CD4-positive, alpha-beta T cell (primary cell): Measurements from ENCODE around the gene ADGRL3. TPM values are rescaled to one million over a fixed set of nuclear protein-coding genes. Genes with fewer than 3 reads are reported as not detected.

Source experiments
- ATAC-seq: fragments of 200-7000 bp; cut with Tn5 transposase; one replicate; pipeline ENCODE4 v1.10.0; 2022; ENCODE audit warnings: mild to moderate bottlenecking; ENCODE audit not compliant: poor library complexity
- CTCF ChIA-PET: fragments of 350-600 bp; sonication (Branson Sonifier 250); formaldehyde crosslinking; loops from one replicate; lab custom pipeline; 2021; ENCODE audit warnings: antibody characterized with exemption, inconsistent platforms; lab: Charles Lee
- POLR2A ChIA-PET: fragments of 350-600 bp; sonication (Branson Sonifier 250); formaldehyde crosslinking; loops from one replicate; lab custom pipeline; 2021; ENCODE audit warnings: antibody characterized with exemption, inconsistent platforms; lab: Charles Lee
- DNase-seq, 14 experiments: peaks; one replicate each; pipeline ENCODE4 v3.0.0-alpha.2; 2013 to 2020; ENCODE audit warnings: mixed read lengths in 2 of 14
- H3K27ac ChIP-seq, 2 donors: one replicate each; pipeline versions ENCODE4 v1.5.1 to v1.7.0; 2013; ENCODE audit warnings: low read length in 2 of 2, low read depth in 1 of 2, mild to moderate bottlenecking in 1 of 2
- H3K27me3 ChIP-seq, 2 experiments: 1 replicate in 1 of 2; 2 replicates in 1 of 2; pipeline versions ENCODE4 v1.6.1 to v1.7.0; 2013; ENCODE audit warnings: low read length in 2 of 2, control low read depth in 1 of 2, mild to moderate bottlenecking in 1 of 2, moderate library complexity in 1 of 2; ENCODE audit not compliant: insufficient read depth in 2 of 2, control insufficient read depth in 1 of 2
- H3K36me3 ChIP-seq: one replicate; pipeline ENCODE4 v1.6.1; 2013; ENCODE audit warnings: low read length, control low read depth; ENCODE audit not compliant: insufficient read depth
- H3K4me1 ChIP-seq: one replicate; pipeline ENCODE4 v1.6.1; 2013; ENCODE audit warnings: low read length, control low read depth; ENCODE audit not compliant: insufficient read depth
- H3K4me3 ChIP-seq: one replicate; pipeline ENCODE4 v1.5.1; 2013; ENCODE audit warnings: mild to moderate bottlenecking, low read length, moderate library complexity
- H3K9me3 ChIP-seq, 2 experiments: 1 replicate in 1 of 2; 2 replicates in 1 of 2; pipeline versions ENCODE4 v1.6.1 to v1.7.0; 2013; ENCODE audit warnings: low read length in 2 of 2, mild to moderate bottlenecking in 2 of 2, control low read depth in 1 of 2, moderate library complexity in 1 of 2; ENCODE audit not compliant: control insufficient read depth in 1 of 2, insufficient read depth in 1 of 2
- H3K27ac Mint-ChIP-seq: one replicate; pipeline ENCODE4 v1.8.0; 2020; ENCODE audit warnings: mixed read lengths
- H3K27me3 Mint-ChIP-seq: one replicate; pipeline ENCODE4 v1.8.0; 2021; ENCODE audit warnings: mixed read lengths
- H3K36me3 Mint-ChIP-seq: one replicate; pipeline ENCODE4 v1.8.0; 2021; ENCODE audit warnings: low read depth, mixed read lengths
- H3K4me1 Mint-ChIP-seq: one replicate; pipeline ENCODE4 v1.8.0; 2021; ENCODE audit warnings: low read depth, mixed read lengths
- H3K4me3 Mint-ChIP-seq: one replicate; pipeline ENCODE4 v1.8.0; 2020; ENCODE audit warnings: mild to moderate bottlenecking, mixed read lengths
- H3K9me3 Mint-ChIP-seq: one replicate; pipeline ENCODE4 v1.8.0; 2020; ENCODE audit warnings: mixed read lengths
- CTCF ChIP-seq: fragments of 200-600 bp; IDR thresholded peaks from one replicate; pipeline ENCODE4 v1.8.0; 2022; ENCODE audit warnings: antibody characterized with exemption, mild to moderate bottlenecking
- intact Hi-C, 2 experiments: fragments of 100-400 bp; cut with DNase I in 1 of 2; cut with micrococcal nuclease in 1 of 2; formaldehyde crosslinking; loops; one replicate each; pipeline versions ENCODE4 v1.15.1 to v1.9.0; 2023 to 2025; cut with DNase I, micrococcal nuclease
- total RNA-seq, 174 experiments: library from RNA in 2 of 174; stranded (reverse) in 2 of 174; gene quantifications; one replicate each; pipeline ENCODE4 v1.2.3 and lab custom pipeline; 2021 to 2026

Gene ADGRL3
- total RNA-seq, 2 experiments from 2014 or later, result not detected

GRCh38 chr4:61666244-61666643 is 466.1 kb downstream of the ADGRL3 start:
- CTCF ChIA-PET, result no interaction called here
- no peak overlapping the region for H3K27ac Mint-ChIP-seq
- ATAC-seq, result no peak

DNA sequence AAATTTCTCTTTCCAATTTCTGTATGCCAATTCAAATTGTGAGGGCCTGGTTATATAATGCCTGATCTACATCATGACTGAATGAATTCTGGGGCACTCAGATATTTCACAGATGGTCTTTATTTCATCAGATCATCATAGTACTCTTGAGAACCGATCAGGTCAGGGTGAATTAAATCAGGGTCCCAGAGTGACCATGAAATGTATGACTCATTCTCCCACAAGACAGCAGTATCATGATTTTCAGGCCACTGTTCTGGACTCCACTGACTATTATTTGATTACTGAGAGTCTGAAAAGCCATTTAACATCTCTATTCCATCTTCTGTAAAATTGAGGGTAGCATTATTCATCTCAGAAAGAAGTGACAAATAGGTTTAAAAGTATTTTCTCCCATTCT is 471.5 kb downstream of the ADGRL3 start:
- Mint-ChIP-seq H3K27ac (no peak overlapping the region), H3K27me3 (no peaks in the 10 kb centered on the region), H3K36me3 (no peaks in the 10 kb centered on the region), H3K4me1 (no peaks in the 10 kb centered on the region), H3K4me3 (no peak overlapping the region), H3K9me3 (peaks cover 10% of the 10 kb centered on the region)
- no peak for ATAC-seq
- no peak for TF ChIP-seq CTCF
- no peak for DNase-seq
- Histone ChIP-seq H3K27me3 (no peaks in the 10 kb centered on the region), H3K36me3 (no peaks in the 10 kb centered on the region), H3K4me1 (no peaks in the 10 kb centered on the region), H3K27ac (no peak overlapping the region), H3K4me3 (no peak overlapping the region), H3K9me3 (no peaks in the 10 kb centered on the region)
- CTCF ChIA-PET, result no interaction called here
- POLR2A ChIA-PET, result no interaction called here
- intact Hi-C loops, result no loop called here

More at GRCh38 chr4:61666244-61666643, 466.1 kb downstream of the ADGRL3 start:
- Histone ChIP-seq H3K27me3 (no peaks in the 10 kb centered on the region), H3K27ac (no peak overlapping the region), H3K4me3 (no peak overlapping the region), H3K4me1 (no peaks in the 10 kb centered on the region), H3K36me3 (no peaks in the 10 kb centered on the region), H3K9me3 (peaks cover 0 to 22% of the 10 kb centered on the region in 2 experiments)
- no peaks in the 10 kb centered on the region for H3K36me3 Mint-ChIP-seq
- POLR2A ChIA-PET, result no interaction called here
- DNase-seq, result no peak
- no peaks in the 10 kb centered on the region for H3K4me1 Mint-ChIP-seq
- peaks cover 8% of the 10 kb centered on the region for H3K9me3 Mint-ChIP-seq
- no peak overlapping the region for H3K4me3 Mint-ChIP-seq
- intact Hi-C loops, result no loop called here
- no peaks in the 10 kb centered on the region for H3K27me3 Mint-ChIP-seq
- no peak for TF ChIP-seq CTCF

- ChIA-PET CTCF (no interaction called here), POLR2A (no interaction called here)
- intact Hi-C loops, result no loop called here
- no peak overlapping the region for H3K27ac ChIP-seq
- H3K36me3 ChIP-seq, result no peaks in the 10 kb centered on the region
- Mint-ChIP-seq H3K27me3 (no peaks in the 10 kb centered on the region), H3K36me3 (no peaks in the 10 kb centered on the region), H3K4me3 (no peak overlapping the region), H3K4me1 (no peaks in the 10 kb centered on the region), H3K9me3 (peaks cover 6% of the 10 kb centered on the region), H3K27ac (no peak overlapping the region)
- H3K4me1 ChIP-seq, result no peaks in the 10 kb centered on the region
- no peak overlapping the region for H3K4me3 ChIP-seq
- DNase-seq, result no peak
- H3K9me3 ChIP-seq, result no peaks in the 10 kb centered on the region
- no peak for ATAC-seq
- no peak for TF ChIP-seq CTCF
- H3K27me3 ChIP-seq, result no peaks in the 10 kb centered on the region
Measured at GRCh38 chr4:61675464-61675863, 475.3 kb downstream of the ADGRL3 start.
